Cortex of kidney (tissue), 1 donor: ENCODE data around the gene MREG.

Source experiments
- DNase-seq: peaks from one replicate; lab custom pipeline; 2025; lab: John Stamatoyannopoulos, UW

MREG gene

GRCh38 chr2:216013080-216013909 is at the start of gene MREG:
MREG (minus strand) TSS chr2:216013551; CDS start chr2:216013327, 224 bp downstream.
- no peak for DNase-seq

GRCh38 chr2:216059233-216059834 is 46.0 kb upstream of the MREG start:
- DNase-seq, result no peak

GRCh38 chr2:216057688-216058193 is 44.4 kb upstream of the MREG start:
- no peak for DNase-seq

DNA sequence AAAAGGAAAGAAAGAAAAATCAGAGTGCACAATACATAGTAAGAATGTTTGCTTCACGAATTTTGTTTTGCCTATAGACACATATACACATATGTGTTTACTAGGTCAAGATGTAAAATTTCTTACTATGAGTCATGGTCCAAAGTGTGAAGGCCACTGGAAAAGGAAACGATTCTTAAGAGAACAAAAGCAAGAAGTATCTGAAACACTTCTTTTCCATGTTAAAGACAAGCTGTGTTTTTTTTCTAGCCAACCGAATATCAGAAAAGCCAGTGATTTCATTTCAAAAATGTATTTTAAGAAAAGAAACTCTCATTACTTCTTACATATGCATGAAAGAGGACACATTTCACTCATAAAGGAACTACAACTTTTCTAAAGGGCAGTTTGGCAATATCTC is 43.4 kb upstream of the MREG start:
- no peak for DNase-seq

GRCh38 chr2:216055680-216056079 is 42.3 kb upstream of the MREG start:
- no peak for DNase-seq

GRCh38 chr2:216052420-216052819 is 39.1 kb upstream of the MREG start:
- DNase-seq, result no peak

DNA sequence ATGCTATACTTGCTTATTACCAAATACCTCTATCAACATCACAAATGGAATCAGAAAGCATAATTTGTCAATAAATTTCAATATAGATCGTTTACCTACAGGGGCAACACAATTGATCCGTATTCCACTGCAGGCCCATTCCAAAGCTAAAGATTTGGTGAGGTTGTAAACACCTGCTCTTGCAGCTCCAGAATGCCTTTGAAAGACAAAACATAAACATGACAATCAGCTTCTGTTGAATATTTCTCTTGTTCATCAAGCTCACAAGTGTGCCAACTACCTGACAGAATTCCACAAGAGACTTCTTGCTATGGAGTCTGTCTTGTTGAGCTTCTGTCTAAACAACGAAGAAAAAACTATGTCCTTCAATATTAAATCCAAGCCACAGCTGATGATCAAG is 38.0 kb upstream of the MREG start:
- DNase-seq, result no peak

GRCh38 chr2:216049452-216049851 is 36.1 kb upstream of the MREG start:
- DNase-seq, result no peak

DNA sequence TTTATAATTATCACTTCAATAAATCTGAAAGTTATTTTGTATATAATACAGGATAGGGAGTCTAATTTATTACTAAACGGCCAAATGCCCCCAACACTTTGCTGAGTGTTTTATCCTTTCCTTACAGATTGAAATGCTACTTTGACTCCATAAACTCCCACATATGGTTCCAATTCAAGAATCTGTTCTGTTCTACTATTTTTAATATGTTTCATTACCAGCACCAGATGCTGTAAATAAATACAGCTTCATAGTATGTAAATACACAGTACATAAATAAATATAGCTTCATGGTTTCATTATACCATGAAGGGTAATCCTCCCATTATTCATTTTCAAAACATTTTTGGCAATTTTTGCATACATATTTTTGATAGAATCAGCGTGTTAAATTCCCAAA is 34.0 kb upstream of the MREG start:
- no peak for DNase-seq

GRCh38 chr2:216044883-216045486 is 31.6 kb upstream of the MREG start:
- DNase-seq, result no peak

GRCh38 chr2:216043949-216044348 is 30.6 kb upstream of the MREG start:
- no peak for DNase-seq

GRCh38 chr2:216041438-216041837 is 28.1 kb upstream of the MREG start:
- DNase-seq, result no peak

DNA sequence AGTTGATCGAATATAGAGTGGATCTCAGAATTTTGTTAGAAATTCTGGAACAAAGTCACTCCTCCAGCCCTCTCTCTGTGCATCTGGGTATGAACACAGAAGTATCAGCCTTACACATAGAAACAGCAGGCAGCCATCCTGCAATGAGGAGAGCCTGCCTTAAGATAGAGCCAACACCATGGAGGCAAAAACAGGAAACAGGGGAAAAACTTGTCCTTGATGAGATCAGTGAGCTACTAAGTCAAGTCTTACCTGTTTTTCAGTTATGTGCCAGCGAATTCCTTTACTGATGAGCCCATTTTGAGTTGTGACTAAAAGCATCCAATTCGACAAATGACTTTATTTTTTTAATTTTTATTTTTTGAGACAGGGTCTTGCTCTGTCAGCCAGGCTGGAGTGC is 26.6 kb upstream of the MREG start:
- DNase-seq, result no peak

- no peak for DNase-seq
Measured at GRCh38 chr2:216034065-216034464, 20.7 kb upstream of the MREG start.

DNA sequence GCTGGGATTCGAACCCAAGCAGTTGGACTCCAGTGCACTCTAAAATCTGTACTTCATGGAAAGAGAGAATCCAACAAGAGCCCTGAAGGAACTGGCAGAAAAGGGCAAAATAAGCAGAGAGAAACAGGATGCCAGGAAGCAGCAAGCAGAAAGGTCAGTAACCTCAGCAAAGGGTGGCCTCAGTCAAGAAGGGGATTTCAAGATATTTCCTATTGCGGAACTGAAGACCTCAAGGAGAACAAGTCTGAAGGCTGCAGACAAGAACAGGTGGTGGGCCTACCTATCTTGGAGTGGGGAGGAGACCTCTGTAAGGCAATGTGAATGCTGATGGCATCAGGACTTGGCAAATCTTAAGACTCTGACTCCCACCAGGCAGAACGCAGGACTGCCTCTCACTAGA is 20.1 kb upstream of the MREG start:
- DNase-seq, result no peak

DNA sequence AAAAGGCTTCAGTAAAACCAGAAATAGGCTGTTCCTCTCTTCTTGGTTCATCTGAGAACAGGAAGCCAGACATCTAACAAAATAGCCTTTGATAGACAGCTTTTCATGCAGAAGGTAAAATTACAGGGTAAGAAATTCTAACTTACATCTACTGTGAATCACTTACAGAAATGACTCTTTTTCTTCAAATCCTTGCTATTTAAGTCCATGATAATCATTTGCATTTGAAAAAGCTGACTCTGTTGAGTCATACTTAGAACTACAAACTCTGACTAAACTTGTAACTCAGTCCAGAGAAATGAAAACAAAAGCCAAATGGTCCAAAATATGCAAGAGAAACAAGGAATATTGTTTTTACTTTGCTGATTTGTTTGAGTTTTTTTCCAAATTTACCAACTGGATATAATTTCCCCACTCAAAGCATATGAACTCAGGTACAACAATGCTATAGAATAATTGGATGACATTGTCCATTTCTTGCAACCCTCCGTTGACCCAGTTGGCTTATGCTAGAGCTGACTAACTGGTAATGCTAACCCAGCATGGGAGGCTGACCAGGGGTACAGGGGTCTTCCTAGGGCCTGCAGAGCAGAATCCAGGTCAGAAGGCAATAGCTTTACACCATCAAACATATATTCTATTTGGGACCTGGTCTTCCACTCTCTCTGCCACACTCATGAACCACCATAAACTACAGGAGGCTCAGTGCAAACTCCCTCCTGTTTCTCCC is 18.8 kb upstream of the MREG start:
- no peak for DNase-seq

DNA sequence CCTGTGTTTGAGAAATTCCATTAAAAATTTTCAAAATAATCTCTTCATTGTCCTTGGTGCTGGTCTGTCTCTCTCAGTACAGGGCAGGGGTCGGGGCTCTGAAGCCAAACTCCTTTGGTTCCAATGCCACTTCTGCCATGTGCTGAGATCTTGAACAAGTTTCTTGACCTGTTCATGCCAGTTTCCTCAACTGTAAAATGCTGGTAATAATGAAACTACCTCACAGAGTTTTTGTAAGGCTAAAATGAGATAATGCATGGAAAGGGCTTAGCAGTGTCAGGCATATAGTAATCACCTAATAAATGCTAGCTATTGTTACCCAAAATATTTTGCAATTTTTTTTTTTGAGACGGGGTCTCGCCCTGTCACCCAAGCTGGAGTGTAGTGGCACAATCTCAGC is 16.9 kb upstream of the MREG start:
- no peak for DNase-seq

GRCh38 chr2:216029416-216030129 is 16.2 kb upstream of the MREG start:
- DNase-seq, result no peak

DNA sequence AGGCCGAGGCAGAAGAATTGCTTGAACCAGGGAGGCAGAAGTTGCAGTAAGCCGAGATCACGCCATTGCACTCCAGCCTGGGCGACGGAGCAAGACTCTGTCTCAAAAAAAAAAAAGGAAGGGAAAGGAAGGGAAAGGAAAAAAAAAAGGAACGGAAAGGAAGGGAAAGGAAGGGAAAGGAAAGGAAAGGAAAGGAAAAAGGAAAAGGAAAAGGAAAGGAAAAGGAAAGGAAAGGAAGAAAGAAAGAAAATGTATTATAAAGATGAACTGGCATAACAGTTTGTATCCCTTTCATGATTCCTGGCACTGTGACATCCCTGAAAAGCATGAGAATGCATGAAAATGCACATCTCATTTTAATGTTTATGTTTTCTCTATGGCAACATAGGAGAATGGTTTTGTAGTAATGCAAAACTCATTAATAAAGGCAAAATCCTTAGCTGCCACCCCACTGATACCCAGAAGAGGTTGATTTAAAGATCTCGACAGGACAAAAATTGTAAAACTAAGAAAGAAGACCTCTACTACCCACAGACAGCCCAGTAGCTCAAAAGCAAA is 11.5 kb upstream of the MREG start:
- DNase-seq, result no peak

GRCh38 chr2:216023055-216023648 is 9.8 kb upstream of the MREG start:
- no peak for DNase-seq
